GM12865 (cell line): ENCODE measurements around the gene TAC3.
"Not testable (repeated sequence)": the region's sequence is repeated elsewhere in the genome, so short reads cannot be mapped to it uniquely, and the experiment has no call there.

Experiments
- DNase-seq: peaks from one replicate; pipeline ENCODE4 v3.0.0; 2010; ENCODE audit warnings: low read depth
- H3K4me3 ChIP-seq: 2 replicates; pipeline ENCODE4 v1.5.1; 2011; ENCODE audit warnings: mild to moderate bottlenecking, low read depth, low read length, control low read depth
- CTCF ChIP-seq: IDR thresholded peaks from 2 replicates; pipeline ENCODE4 v1.5.1; 2011; ENCODE audit warnings: low read length, control low read depth, low read depth, inconsistent platforms; ENCODE audit not compliant: insufficient read depth; ENCODE audit errors: missing control alignments

TAC3 gene

GRCh38 chr12:56989861-56990610 lies 26.3 kb downstream of the TAC3 start:
- no peak for TF ChIP-seq CTCF
- no peak for DNase-seq
- no peak overlapping the region for H3K4me3 ChIP-seq

- H3K4me3 ChIP-seq: no peak overlapping the region
- TF ChIP-seq CTCF: no peak
- peak; percentile 1 for DNase-seq
Measured at GRCh38 chr12:56988207-56988739, 28.1 kb downstream of the TAC3 start.

- H3K4me3 ChIP-seq: no peak overlapping the region
- peak; percentile 79 for DNase-seq
Measured at GRCh38 chr12:56987551-56988053, 28.7 kb downstream of the TAC3 start.

GRCh38 chr12:56987011-56987410 lies 29.3 kb downstream of the TAC3 start:
- no peak for DNase-seq
- H3K4me3 ChIP-seq: no peak overlapping the region
- TF ChIP-seq CTCF: no peak

More at GRCh38 chr12:56987551-56988053, 28.7 kb downstream of the TAC3 start:
- peak; percentile 95 for TF ChIP-seq CTCF

- DNase-seq, H3K4me3 ChIP-seq: not testable (repeated sequence)
Measured at GRCh38 chr12:56985714-56986113, 30.6 kb downstream of the TAC3 start.

- TF ChIP-seq CTCF: no peak
- DNase-seq: no peak
- no peak overlapping the region for H3K4me3 ChIP-seq
Measured at GRCh38 chr12:56983386-56983785, 32.9 kb downstream of the TAC3 start.

- H3K4me3 ChIP-seq, DNase-seq: not testable (repeated sequence)
Measured at GRCh38 chr12:56982578-56983236, 33.6 kb downstream of the TAC3 start.
